ENCODE measurements around the gene TRPM2. TPM values are rescaled to one million over a fixed set of nuclear protein-coding genes. Genes with fewer than 3 reads are reported as not detected.
A peak's percentile ranks its signal among the peaks of the same experiment; 100 is the strongest.
"Not testable (repeated sequence)": the region's sequence is repeated elsewhere in the genome, so short reads cannot be mapped to it uniquely, and the experiment has no call there.

The TRPM2 gene
- total RNA-seq, 2 experiments from 2014 or later: 1.9 to 2.9 TPM

- intact Hi-C loops (cut with DNase I, micrococcal nuclease): loop anchor here in 1 of 2 experiments (1.0 to 10.0 kb wide), 7 partner anchors 37 to 1463 kb away; partner anchors contain the start of genes PFKL, PTTG1IP, SUMO3 and WDR4
- ChIA-PET CTCF (interaction anchor here (1.1 kb wide), 1 partner anchor 40 kb away, joined by 3 read pairs; no protein-coding TSS in a partner anchor), POLR2A (interaction anchor here (0.9 to 2.9 kb wide), 12 partner anchors 9 to 536 kb away, joined by 3 to 13 read pairs (median 4); partner anchors contain the start of genes PFKL, PTTG1IP, TRAPPC10 and TRPM2)
- Histone ChIP-seq H3K9me3 (ENCODE audit: control insufficient read depth in 1 of 2, insufficient read depth in 1 of 2, low read length in 2 of 2) (no peaks in the 10 kb centered on the region), H3K4me3 (ENCODE audit: low read length) (peak overlapping the region; percentile 36), H3K4me1 (ENCODE audit: insufficient read depth, low read length) (peaks cover 20% of the 10 kb centered on the region), H3K27me3 (ENCODE audit: control insufficient read depth in 1 of 2, insufficient read depth in 2 of 2, low read length in 2 of 2) (no peaks in the 10 kb centered on the region), H3K36me3 (ENCODE audit: insufficient read depth, low read length) (peaks cover 11% of the 10 kb centered on the region), H3K27ac (ENCODE audit: low read depth in 1 of 2, low read length in 2 of 2) (peak overlapping the region; percentile 41 to 58)
- DNase-seq (peak in 6 of 14 experiments; percentile 17 to 75 (median 50)), ATAC-seq (ENCODE audit: poor library complexity) (peak; percentile 4)
- no peaks in the 10 kb centered on the region for H3K9me3 Mint-ChIP-seq
- H3K36me3 Mint-ChIP-seq (ENCODE audit: low read depth): peaks cover 32% of the 10 kb centered on the region
- H3K4me1 Mint-ChIP-seq (ENCODE audit: low read depth): peaks cover 25% of the 10 kb centered on the region
- H3K4me3 Mint-ChIP-seq: peak overlapping the region; percentile 91
- H3K27me3 Mint-ChIP-seq: no peaks in the 10 kb centered on the region
- H3K27ac Mint-ChIP-seq: peak overlapping the region; percentile 99
- TF ChIP-seq, protein P1, sequence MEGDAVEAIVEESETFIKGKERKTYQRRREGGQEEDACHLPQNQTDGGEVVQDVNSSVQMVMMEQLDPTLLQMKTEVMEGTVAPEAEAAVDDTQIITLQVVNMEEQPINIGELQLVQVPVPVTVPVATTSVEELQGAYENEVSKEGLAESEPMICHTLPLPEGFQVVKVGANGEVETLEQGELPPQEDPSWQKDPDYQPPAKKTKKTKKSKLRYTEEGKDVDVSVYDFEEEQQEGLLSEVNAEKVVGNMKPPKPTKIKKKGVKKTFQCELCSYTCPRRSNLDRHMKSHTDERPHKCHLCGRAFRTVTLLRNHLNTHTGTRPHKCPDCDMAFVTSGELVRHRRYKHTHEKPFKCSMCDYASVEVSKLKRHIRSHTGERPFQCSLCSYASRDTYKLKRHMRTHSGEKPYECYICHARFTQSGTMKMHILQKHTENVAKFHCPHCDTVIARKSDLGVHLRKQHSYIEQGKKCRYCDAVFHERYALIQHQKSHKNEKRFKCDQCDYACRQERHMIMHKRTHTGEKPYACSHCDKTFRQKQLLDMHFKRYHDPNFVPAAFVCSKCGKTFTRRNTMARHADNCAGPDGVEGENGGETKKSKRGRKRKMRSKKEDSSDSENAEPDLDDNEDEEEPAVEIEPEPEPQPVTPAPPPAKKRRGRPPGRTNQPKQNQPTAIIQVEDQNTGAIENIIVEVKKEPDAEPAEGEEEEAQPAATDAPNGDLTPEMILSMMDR (IDR thresholded peaks at IDR 0.05): no peak
Observed at GRCh38 chr21:44337941-44338895, 15.2 kb upstream of the TRPM2 start.

DNA sequence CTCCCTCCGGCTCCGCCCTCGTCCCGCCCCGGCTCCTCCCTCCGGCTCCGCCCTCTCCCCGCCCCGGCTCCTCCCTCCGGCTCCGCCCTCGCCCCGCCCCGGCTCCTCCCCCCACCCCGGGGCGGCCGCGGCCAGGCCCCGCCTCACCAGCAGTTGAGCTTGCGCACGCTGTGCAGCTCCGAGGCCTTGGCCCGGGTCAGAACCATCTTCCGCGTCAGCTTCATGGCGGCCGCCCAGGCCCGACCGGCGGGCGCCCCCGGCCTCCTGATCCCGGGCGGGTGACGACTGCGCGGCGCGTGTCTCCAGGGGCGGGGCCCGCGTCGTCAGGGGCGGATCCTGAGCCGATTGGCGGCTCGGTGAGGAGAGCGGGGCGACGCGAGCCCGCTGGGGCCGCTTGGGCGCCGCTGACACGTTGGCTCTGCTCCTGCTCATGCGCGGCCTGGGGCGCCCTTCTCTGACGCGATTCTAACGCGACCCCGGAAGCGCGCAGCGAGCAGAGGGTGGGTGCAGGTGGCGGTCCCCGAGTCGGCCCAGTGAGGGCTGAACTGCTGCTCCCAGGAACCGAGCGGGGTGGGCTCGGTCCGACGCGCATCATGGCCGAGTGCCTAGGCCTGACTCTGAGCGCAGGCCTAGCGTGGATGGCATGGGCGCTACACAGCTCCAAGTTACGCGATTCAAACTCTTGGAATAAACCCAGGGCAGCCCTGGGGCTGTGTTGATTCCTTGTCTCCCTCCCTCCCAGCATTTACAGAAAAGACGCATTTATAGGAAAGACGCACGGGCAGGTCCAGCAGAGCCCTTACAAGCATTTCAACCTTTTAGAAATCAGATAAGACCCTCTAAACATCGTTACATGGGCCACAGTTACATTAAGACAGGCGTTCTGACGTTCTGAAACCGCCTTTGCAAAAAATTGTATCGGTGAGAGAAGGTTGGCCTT is 14.2 kb upstream of the TRPM2 start, which contains the start of gene CFAP410:
Gene CFAP410, minus strand, starts transcription at position 420 of the 940 bp plus-strand sequence. Its CDS starts 196 bp downstream, at position 224.
- ChIA-PET POLR2A (interaction anchor here (0.8 to 2.9 kb wide), 13 partner anchors 9 to 535 kb away, joined by 3 to 13 read pairs (median 3); partner anchors contain the start of genes PFKL, PTTG1IP, TRAPPC10 and TRPM2), CTCF (no interaction called here)
- no peaks in the 10 kb centered on the region for H3K9me3 ChIP-seq (ENCODE audit: control insufficient read depth in 1 of 2, insufficient read depth in 1 of 2, low read length in 2 of 2)
- Mint-ChIP-seq H3K27ac (peak within 1 kb of the TSS; percentile 99), H3K36me3 (ENCODE audit: low read depth) (peaks cover 32% of the 10 kb centered on the region), H3K9me3 (no peaks in the 10 kb centered on the region), H3K27me3 (no peaks in the 10 kb centered on the region), H3K4me3 (peak within 1 kb of the TSS; percentile 93), H3K4me1 (ENCODE audit: low read depth) (peaks cover 25% of the 10 kb centered on the region)
- TF ChIP-seq, protein P1 (IDR thresholded peaks at IDR 0.05): no peak
- no peaks in the 10 kb centered on the region for H3K27me3 ChIP-seq (ENCODE audit: control insufficient read depth in 1 of 2, insufficient read depth in 2 of 2, low read length in 2 of 2)
- peaks cover 20% of the 10 kb centered on the region for H3K4me1 ChIP-seq (ENCODE audit: insufficient read depth, low read length)
- ATAC-seq (ENCODE audit: poor library complexity) (peak; percentile 88), DNase-seq (peak; percentile 87 to 98 (median 94))
- intact Hi-C loops (cut with DNase I, micrococcal nuclease): loop anchor here in 1 of 2 experiments (1.0 to 10.0 kb wide), 6 partner anchors 115 to 1464 kb away; partner anchors contain the start of genes PTTG1IP, SUMO3 and WDR4
- H3K27ac ChIP-seq (ENCODE audit: low read depth in 1 of 2, low read length in 2 of 2): peak within 1 kb of the TSS; percentile 93 to 96
- H3K36me3 ChIP-seq (ENCODE audit: insufficient read depth, low read length): peaks cover 11% of the 10 kb centered on the region
- peak within 1 kb of the TSS; percentile 90 for H3K4me3 ChIP-seq (ENCODE audit: low read length)

- H3K9me3 ChIP-seq (ENCODE audit: control insufficient read depth in 1 of 2, insufficient read depth in 1 of 2, low read length in 2 of 2); H3K4me3 ChIP-seq (ENCODE audit: low read length); CTCF ChIA-PET; DNase-seq; H3K36me3 ChIP-seq (ENCODE audit: insufficient read depth, low read length); H3K27me3 Mint-ChIP-seq; H3K27ac ChIP-seq (ENCODE audit: low read depth in 1 of 2, low read length in 2 of 2); H3K9me3 Mint-ChIP-seq; intact Hi-C loops (cut with DNase I, micrococcal nuclease); H3K27me3 ChIP-seq (ENCODE audit: control insufficient read depth in 1 of 2, insufficient read depth in 2 of 2, low read length in 2 of 2); H3K27ac Mint-ChIP-seq; ATAC-seq (ENCODE audit: poor library complexity); H3K4me3 Mint-ChIP-seq: not testable (repeated sequence)
- H3K4me1 ChIP-seq (ENCODE audit: insufficient read depth, low read length): peaks cover 18% of the 10 kb centered on the region
- H3K36me3 Mint-ChIP-seq (ENCODE audit: low read depth): peaks cover 27% of the 10 kb centered on the region
- POLR2A ChIA-PET: interaction anchor here (1.2 to 1.5 kb wide), 2 partner anchors 12 to 13 kb away, joined by 4 read pairs; partner anchors contain the start of gene TRPM2
- H3K4me1 Mint-ChIP-seq (ENCODE audit: low read depth): peaks cover 25% of the 10 kb centered on the region
Observed at GRCh38 chr21:44341726-44342458, 11.5 kb upstream of the TRPM2 start.

- ATAC-seq (ENCODE audit: poor library complexity); H3K27me3 Mint-ChIP-seq; H3K4me3 Mint-ChIP-seq; H3K27ac ChIP-seq (ENCODE audit: low read depth in 1 of 2, low read length in 2 of 2); DNase-seq; POLR2A ChIA-PET; H3K4me3 ChIP-seq (ENCODE audit: low read length); H3K9me3 ChIP-seq (ENCODE audit: control insufficient read depth in 1 of 2, insufficient read depth in 1 of 2, low read length in 2 of 2); H3K36me3 ChIP-seq (ENCODE audit: insufficient read depth, low read length); CTCF ChIA-PET; H3K9me3 Mint-ChIP-seq; intact Hi-C loops (cut with DNase I, micrococcal nuclease); H3K27me3 ChIP-seq (ENCODE audit: control insufficient read depth in 1 of 2, insufficient read depth in 2 of 2, low read length in 2 of 2): not testable (repeated sequence)
- H3K4me1 ChIP-seq (ENCODE audit: insufficient read depth, low read length): peaks cover 16% of the 10 kb centered on the region
- H3K4me1 Mint-ChIP-seq (ENCODE audit: low read depth): peaks cover 15% of the 10 kb centered on the region
- H3K27ac Mint-ChIP-seq: peak overlapping the region; percentile 51
- H3K36me3 Mint-ChIP-seq (ENCODE audit: low read depth): peaks cover 16% of the 10 kb centered on the region
Observed at GRCh38 chr21:44342981-44343380, 10.4 kb upstream of the TRPM2 start.
